Muscle of back (tissue), 11 donors: Measurements from ENCODE around the gene GNAZ. TPM values are rescaled to one million over a fixed set of nuclear protein-coding genes. Genes with fewer than 3 reads are reported as not detected.

Source experiments
- DNase-seq, 3 donors: peaks; one replicate each; pipeline versions ENCODE4 v3.0.0 to v3.0.0-alpha.2; 2013
- polyA plus RNA-seq, 10 donors: library from polyadenylated mRNA; unstranded; fragments of 120-200 nt; gene quantifications; one replicate each; pipeline ENCODE4 v1.2.1, GENCODE V29; 2013; ENCODE audit not compliant: insufficient read length in 10 of 10

Gene GNAZ
- polyA plus RNA-seq, 10 donors, result 1.9 to 4.0 (median 3.0) TPM

DNA sequence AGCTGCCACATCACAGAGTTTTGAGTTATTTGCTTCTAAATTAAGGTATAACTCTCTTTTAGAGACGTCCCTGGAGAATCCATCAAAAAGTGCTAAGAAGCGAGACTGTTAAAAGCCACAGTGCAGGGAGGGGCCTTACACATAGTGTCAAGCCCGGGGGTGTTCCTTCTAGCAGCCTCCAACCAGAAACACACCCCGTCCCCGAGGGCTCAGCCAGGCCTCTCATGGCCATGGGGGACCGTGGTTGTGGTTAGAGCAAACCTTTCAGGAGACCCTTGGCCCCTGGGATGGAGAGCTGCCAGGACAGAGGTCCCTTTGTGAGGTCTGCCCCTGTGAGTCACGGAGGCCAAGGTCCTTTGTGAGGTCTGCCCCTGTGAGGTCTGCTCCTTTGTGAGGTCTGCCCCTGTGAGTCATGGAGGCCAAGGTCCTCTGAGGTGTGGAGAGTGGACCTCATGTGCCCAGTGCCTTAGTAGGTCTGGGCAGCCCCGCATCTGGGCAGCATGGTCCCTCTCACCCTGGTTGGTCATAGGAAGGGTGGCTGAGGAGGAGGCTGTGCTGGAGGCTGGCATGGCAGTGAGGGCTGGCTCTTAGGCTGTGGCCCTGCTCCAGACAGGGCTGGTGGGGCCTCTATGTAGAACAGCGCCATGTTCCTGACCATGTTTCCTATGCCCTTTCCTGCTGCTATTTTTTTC, 5.4 kb downstream of the GNAZ start:
- no peak for DNase-seq

- DNase-seq, result no peak
Measured at GRCh38 chr22:23076896-23077572, 6.7 kb downstream of the GNAZ start.

- no peak for DNase-seq
Measured at GRCh38 chr22:23077627-23078461, 7.5 kb downstream of the GNAZ start.

- DNase-seq, result no peak
Measured at GRCh38 chr22:23078462-23078787, 8.1 kb downstream of the GNAZ start.

DNA sequence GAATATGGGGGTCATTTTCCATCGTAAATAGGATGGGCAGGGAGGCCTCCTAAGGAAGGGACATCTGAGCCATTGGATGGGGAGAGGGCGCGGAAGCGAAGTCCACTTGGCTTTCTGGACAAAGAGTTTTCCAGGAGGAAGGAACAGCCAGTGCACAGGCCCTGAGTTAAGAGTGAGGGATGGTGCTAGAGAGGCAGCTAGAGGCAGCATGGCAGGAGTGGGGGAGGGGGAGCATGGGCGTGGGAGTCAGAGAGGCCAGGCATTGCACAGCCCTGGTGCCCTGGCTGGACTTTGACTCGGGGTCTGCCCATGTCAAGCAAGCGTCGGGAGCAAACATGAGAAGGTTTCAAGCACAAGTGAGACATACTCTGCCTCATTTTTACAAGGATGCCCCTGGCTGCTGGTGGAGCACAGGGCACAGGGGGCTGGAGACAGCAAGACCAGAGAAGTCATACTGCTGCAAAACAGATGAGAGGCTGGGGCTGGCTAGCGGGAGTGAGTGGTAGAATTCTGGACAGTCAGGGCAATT, 9.0 kb downstream of the GNAZ start:
- no peak for DNase-seq

DNA sequence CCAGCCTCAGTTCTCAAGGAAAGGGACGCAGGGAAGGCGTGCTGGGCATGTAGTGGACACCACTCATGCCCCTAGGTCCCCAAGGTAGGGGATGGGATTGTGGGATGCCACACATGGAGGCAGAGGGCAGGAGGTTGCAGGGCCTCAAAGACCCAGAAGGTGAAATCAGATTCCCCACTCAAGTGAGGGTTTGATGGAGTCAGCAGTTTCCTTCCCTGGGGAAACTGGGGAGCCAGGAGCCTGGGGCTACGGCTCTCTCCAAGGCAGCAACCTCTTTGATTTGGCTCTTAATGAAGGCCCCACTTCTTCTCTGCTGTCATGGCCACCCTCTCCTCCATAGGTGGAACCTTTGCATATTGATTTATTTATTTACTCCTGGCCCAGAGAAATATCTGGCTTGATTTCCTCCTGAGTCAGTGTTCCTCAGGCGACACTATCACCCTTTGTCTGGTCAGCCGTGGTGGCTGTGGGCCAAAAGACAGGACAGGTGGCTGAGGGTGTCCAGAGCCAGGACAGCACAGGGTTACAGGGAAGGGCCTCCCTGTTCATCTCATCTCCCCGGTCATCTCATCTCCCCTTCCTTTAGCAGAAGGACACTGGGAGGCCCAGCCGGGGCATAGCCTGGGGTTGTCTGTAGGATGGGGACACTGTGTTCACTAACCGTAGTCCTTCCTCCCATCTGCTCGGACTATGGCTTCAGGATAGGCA, 9.6 kb downstream of the GNAZ start:
- DNase-seq, result no peak

DNA sequence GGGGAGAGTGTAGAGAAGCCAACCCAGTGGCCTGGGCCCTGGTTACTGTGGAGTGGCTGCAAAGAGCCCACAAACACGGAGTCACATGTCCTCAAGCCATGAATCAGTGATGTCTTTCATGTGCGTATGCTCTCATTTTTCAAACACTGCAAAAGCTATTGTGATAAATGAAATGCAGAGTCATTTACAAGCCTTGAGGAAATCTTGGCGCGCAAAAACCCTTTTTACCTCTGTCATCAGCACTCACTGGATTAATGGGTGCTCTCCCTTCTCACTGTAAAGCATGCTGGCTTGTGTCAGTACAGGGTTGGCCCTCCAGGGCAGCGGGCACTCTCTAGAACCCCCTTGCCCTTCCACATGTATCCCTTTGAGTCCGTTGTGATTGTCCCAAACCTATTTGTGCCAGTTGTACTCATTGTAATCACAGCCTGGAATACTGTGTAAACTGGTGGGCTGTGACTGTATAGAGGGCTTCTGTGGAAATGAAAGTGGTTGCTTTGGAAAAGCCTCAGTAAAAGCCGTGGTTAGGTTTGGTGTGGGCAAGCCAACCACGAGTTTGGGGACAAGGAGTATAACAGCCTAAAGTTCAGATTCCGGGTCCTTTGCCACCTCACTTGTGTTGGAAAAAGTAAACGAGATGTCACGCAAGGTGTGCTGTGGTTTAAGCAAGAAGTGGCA, 10.4 kb downstream of the GNAZ start:
- no peak for DNase-seq

GRCh38 chr22:23082534-23083314, 12.4 kb downstream of the GNAZ start:
- DNase-seq, result no peak

- DNase-seq, result no peak
Measured at GRCh38 chr22:23083315-23084021, 13.1 kb downstream of the GNAZ start.

- DNase-seq, result no peak
Measured at GRCh38 chr22:23084453-23085350, 14.4 kb downstream of the GNAZ start.

DNA sequence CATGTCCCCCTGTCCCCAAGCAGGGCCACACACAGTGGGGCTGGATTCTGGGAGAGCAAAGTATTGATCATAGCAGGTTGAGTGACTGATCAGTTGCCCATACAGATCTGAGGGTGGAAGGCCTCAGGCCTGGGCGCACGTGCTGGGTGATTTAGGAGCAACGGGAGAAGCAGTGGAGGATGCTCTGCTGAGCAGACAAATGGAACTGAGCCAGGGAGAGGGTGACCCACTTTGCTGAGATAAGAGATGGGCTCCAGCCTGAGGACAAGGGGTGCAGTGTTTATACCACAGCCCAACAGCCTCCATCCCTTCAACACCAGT, 15.0 kb downstream of the GNAZ start:
- no peak for DNase-seq

GRCh38 chr22:23085785-23086184, 15.5 kb downstream of the GNAZ start:
- DNase-seq, result no peak

DNA sequence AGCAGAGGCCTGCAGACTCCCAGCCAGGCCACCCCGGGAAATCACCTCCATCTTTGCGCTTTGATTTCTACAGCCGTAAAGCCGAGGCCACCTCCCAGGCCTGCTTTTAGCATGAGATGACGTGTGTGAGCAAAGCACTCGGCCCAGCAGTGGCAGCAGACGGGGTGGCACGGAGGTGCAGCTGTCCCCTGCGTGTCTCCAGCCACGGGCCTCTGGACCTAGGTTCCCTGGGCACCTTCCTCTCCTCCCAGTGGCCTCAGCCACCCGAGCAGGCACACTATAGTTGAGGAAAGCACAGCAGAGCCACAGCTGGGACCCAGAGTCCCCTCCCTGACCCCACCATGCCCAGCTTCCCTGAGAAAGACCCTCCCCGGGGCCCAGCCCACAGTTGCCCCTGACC, 15.9 kb downstream of the GNAZ start:
- DNase-seq, result no peak

- no peak for DNase-seq
Measured at GRCh38 chr22:23086787-23087186, 16.5 kb downstream of the GNAZ start.

- no peak for DNase-seq
Measured at GRCh38 chr22:23088199-23088604, 17.9 kb downstream of the GNAZ start.

DNA sequence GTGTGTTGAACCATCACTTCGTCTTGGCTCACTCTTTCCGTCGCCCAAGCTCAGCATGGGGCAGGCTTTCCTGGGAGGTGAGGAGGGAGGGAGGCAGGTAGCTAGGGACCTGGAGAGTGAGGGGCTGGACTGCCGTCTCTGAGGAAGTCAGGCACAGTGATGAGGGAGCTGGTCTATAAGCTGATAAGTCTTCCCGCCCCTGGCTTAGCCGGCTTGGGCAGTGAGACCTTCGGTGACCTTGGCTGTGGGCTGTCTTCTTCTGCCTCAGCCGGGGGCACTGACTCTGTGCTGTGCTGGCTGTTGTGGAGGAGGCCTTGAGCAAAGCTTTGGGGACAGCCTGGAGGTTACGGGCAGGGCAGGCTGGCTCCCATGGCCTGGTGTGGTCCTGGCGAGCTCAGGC, 18.7 kb downstream of the GNAZ start:
- DNase-seq, result no peak

DNA sequence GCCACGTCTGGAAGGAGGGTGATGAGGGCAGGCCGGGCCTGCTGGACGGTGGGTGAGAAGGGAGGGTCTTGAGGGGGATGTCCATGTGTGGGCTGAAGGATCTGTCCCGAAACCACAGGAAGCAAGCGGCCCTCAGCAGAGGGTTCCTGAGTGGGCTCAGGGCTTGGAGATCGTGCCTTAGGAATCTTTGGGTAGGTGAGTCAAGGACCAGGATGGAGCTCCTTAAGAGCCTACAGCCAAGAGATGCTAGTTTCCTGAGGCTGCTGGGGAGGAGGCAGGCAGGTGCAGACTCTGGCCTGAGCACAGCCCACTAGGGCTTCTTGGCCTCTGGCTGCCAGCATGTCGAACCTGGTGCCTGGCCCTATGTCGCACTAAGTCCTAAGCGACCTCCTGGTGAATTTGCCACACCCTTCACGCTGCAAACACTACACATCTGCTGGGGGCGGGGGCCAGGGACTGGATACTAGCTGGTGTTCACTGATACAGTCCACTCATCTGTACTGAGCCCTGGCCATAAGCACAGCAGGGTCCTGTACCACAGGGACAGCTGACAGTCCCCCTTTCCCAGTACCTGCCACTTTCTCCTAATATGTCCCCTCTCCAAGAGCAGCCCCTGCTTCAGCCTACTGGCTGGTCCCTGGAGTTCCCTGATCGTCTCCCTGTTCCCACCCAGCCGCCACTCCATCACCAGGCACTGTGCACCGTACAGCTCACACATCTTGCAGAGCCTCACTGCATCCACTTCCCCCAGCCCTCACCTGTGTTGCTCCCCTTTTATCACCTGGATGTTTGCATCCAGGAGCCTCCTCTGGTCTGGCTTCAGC, 19.5 kb downstream of the GNAZ start:
- no peak for DNase-seq

DNA sequence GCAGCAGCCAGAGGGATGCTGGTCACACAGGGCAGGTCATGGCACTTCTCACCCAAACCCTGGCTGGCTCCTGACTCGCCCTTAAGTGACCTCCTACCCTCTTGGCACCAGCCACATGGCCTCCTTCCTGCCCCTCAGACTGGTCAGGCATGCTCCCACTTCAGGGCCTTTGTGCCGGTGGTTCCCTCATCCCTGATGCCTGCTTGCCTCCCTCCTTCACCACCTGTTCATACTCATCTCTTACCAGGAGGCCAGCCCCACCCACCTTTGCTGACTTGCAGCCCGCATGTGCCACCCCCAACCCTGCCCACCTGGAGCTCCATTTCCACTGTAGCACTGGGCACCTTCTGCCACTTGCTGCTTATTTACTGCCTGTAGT, 20.1 kb downstream of the GNAZ start:
- DNase-seq, result no peak
